GM19025 (cell line): ENCODE results near the gene ANAPC1.
"Not testable (repeated sequence)": the region's sequence is repeated elsewhere in the genome, so short reads cannot be mapped to it uniquely, and the experiment has no call there.

ENCODE experiments used
- ATAC-seq: cut with Tn5 transposase; IDR thresholded peaks from one replicate; pipeline ENCODE4 v1.9.1; 2021; ENCODE audit warnings: mild to moderate bottlenecking, low read depth, moderate library complexity; ENCODE audit not compliant: unreplicated experiment

ANAPC1 gene

DNA sequence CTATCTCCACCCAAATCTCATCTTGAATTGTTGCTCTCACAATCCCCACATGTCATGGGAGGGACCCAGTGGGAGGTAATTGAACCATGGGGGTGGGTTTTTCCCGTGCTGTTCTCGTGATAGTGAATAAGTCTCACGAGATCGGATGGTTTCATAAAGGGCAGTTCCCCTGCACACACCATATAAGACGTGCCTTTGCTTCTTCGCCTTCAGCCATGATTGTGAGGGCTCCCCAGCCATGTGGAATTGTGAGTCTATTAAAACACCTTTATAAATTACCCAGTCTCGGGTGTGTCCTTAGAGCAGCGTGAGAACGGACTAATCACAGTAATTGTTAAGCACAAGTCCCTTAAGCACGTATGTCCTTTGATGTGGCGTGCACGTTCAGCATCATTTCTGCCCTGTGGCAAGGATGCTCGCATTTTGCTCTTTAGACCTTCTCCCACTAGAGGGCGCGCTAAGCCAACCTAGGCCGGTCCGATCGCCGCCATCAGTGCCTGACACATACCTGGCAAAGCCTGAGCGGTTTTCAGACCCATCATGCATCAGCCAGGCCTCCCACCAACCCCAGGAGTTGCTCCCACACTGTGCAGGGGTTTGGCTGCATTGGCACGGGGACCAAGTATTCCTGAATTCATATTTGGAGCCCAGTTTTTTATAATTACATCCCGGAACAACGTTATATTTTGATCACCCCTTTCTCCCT, 136.4 kb downstream of the ANAPC1 start:
- peak; percentile 61 for ATAC-seq

DNA sequence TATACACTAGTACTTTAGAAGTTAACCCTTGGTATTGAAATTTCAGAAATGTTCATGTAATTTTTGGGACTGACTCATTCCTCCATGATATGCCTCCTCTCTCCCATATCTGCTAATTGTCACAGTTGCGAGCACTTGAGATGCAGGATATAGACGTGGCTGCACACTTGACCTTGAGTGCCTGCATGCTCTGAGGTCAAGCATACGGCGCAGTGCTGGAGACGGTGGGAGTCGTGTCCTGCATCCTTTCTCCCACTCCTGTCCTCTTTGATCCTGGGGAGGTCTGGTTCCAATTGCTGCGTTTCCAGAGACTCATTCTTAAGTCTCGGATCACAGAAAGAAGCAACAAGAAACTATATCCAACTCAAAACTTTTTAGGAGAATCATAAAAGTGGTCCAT, 139.2 kb downstream of the ANAPC1 start:
- ATAC-seq = not testable (repeated sequence)

DNA sequence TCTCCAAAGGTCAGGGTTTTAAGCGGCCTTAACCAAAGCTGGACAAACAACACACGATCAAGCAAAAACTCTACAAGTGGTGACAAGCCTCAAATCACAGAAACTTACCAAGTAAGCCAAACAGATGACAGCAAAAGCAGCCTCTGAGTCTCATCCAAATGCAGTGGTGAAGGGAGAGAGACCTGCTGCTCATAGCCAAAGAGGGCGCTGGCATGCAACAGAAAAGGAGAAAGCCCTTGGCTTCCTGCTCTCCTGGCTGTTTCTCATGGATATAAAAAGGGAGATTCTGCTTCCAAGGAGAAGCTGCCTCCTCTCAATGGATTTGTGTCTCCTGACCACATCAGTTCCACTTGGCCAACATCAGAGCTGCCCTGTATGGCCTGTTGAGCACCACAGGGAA, 142.5 kb downstream of the ANAPC1 start:
- ATAC-seq = not testable (repeated sequence)

DNA sequence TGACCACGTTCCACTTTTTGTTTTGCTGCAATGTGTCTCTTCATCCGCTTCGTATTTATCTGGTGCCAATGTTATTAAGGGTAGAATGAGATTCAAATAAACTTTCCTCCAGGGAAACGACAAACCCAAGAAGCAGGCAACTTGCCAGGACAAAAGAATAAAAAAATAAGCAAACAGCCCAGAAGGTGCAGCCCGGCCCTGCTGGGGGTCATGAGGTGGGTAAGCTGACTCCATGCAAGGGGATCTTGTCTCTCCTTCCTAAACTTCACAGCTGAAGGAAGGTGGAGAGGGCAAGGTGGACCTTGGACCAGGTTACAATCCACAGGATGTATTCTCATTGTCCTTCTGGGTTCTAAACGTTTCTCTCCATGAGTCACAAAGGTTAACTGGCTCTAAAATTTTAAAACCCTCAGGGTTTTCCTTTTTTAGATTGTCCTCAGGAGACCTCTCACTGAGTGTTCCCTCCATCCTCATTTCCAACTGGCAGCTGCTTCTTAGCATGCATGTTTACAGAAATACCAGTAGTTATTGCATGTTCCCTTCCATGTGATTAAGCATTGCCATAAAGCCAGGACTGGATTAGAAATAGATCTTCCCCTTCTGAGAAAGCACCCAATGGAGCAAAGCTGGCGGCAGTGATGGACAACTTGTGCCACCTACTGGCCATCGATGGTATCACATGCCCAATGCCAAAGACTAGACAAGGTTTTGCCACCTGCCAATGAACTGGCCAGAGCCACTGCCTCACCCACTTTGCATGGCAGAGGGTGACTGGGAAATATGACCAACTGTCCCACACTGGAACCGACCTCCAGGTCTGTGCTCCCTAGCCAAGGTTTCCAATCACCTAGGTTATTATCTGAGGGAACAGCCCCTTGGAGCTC, 147.9 kb downstream of the ANAPC1 start:
- ATAC-seq = not testable (repeated sequence)

DNA sequence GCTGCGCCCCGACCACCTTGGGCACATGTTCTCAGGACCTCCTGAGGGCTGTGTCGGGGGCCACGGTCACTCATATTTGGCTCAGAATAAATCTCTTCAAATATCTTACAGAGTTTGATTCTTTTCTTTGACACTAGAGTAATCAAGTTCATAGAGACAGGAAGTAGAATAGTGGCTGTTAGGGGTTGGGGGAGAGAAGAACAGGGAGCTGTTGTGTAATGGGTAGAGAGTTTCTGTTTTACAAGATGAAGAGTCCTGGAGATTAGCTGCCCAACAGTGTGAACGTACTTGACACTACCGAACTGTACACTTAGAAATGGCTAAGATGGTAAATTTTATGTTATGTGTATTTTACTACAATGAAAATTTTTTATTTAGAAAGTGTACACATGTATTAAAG, 148.6 kb downstream of the ANAPC1 start:
- ATAC-seq = not testable (repeated sequence)

DNA sequence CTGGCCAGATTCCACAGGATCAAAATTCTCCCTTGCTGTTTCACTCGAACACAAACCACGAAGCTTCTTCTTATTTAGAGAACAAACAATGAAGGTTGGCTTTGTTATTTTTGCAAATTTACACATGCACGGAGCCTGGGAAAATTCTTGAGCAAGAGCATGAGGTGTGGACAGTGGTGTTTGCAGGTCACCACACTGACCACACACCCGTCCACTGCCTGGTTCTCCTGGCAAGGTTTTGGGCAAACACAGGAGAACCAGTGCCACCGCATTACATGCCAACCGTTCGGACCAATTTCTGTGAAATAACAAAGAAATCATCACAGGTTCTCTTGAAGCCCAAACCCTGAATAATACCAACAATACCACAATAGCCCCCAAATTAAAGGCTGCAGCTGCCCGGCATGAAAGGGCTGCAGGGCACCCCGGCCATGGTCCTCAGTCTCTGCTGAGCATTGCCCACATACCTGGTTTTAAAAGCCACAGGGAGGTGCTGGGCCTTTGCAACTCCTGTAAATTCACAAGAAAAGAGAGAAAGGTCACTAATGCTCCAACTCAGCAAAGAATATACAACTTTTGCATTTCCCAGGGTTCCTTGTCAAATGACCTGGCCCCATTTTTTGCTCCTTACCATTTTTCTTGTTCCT, 154.1 kb downstream of the ANAPC1 start:
- ATAC-seq = not testable (repeated sequence)

DNA sequence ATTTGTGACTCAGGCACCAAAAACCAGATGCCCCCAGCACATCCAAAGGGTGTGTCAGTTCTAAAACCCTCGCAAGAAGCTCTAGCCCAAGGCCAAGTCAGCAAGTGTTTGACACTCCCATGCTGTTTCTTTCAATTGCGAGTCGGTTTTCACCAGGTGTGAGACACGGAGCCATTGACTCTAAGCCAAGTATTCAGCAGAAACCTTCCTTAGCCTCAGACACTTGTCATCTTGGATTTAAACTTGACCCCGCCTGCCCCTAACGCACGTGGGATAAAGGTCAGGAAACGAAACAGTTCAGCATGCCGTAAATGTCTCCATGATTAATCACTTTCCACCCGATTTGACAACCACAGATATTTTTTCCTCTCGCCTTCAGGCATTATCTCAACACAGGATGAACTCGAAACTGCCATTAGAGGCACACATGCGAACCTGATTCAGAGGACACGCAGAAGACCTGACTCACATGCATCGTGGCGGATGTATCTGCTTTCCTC, 156.3 kb downstream of the ANAPC1 start:
- not testable (repeated sequence) for ATAC-seq

DNA sequence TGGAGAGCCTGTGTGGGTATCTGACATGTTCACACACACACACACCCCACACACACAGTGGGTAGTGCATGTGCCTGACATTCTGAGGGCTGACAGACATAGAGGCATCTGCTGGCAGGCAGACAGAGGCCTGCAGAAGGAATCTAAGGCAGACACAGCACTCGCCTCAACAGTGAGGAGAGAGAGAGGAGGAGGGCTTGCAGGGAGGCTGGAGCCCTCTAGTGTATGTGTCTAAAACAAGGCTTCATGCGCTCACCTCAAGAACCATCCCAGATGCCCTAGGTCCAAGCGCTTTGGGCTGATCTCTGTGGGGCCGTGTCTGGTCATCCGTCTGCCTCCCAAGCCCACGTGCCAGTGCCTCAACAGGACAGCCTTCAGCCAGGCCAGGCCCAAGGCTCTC, 158.3 kb downstream of the ANAPC1 start:
- ATAC-seq = not testable (repeated sequence)

DNA sequence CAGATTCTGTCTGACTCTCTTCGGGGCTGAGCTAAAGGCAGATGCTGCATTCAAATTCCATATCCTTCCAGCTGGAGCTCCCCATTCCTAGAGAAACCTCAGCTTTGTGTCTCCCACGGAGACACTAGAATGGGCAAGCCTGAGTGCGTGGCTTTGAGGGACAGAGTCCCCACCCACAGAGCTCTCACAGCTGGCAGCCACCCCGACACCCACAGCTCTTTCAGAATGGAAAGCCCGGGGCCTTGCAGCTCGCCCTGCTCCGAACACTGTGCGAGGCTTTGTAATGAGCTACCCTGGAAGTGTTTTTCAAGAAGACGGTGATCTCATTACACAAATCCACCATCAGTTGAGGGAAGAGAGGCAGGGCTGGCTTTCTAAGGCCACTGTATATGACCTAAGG, 164.4 kb downstream of the ANAPC1 start:
- not testable (repeated sequence) for ATAC-seq
